ENCODE data around the gene TRPC4AP. TPM values are rescaled to one million over a fixed set of nuclear protein-coding genes. Genes with fewer than 3 reads are reported as not detected.

The TRPC4AP gene
- total RNA-seq, 1 donor from 2014 or later = 53.9 TPM

DNA sequence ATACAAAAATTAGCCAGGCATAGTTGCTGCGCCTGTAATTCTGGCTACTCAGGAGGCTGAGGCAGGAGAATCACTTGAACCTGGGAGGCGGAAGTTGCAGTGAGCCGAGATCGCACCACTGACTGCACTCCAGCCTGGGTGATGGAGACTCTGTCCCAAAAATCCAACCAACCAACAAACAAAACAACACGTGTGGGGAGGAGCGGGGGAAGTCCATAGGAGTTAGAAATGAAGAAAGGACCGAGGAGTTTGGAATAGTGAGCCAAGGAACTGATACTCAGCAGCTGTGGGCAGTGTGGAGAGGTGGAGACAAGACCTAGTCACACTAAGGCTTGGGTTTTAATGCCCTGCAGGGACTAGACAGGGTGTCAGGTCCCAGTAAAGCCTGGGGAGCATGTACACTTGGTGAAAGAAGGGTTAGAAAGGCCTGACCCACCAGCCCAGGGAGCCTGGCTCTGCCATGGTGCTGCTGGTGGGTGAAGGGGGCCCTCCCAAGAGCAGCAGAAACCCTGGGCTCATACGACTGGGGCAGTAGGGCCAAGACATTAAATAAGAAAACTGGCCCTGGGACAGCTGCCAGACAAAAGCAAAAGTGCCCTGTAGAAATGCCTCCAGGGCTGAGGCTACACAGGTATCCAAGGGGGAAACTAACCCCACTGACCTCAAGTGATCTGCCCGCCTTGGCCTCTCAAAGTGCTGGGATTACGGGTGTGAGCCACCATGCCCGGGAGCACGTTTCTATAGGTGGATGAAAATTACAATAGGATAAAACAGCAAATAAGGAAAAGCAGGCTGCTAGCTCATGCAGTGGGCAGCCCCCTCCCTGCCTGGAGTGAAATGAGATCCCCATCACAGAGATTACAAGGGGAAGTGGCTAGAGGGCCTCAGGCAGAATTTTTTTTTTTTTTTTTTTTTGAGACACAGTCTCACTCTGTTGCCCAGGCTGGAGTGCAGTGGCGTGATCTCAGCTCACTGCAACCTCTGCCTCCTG is 78.9 kb downstream of the TRPC4AP start:
- intact Hi-C loops (cut with micrococcal nuclease) = no loop called here
- no peaks in the 10 kb centered on the region for H3K9me3 Mint-ChIP-seq
- peaks cover 15% of the 10 kb centered on the region for H3K4me1 Mint-ChIP-seq (ENCODE audit: low read depth)
- H3K27ac Mint-ChIP-seq = no peak overlapping the region
- no peaks in the 10 kb centered on the region for H3K27me3 Mint-ChIP-seq (ENCODE audit: insufficient read depth)
- H3K36me3 Mint-ChIP-seq (ENCODE audit: low read depth) = peaks cover 43% of the 10 kb centered on the region
- H3K4me3 Mint-ChIP-seq = no peak overlapping the region
- no peak for DNase-seq (ENCODE audit: low spot score)

DNA sequence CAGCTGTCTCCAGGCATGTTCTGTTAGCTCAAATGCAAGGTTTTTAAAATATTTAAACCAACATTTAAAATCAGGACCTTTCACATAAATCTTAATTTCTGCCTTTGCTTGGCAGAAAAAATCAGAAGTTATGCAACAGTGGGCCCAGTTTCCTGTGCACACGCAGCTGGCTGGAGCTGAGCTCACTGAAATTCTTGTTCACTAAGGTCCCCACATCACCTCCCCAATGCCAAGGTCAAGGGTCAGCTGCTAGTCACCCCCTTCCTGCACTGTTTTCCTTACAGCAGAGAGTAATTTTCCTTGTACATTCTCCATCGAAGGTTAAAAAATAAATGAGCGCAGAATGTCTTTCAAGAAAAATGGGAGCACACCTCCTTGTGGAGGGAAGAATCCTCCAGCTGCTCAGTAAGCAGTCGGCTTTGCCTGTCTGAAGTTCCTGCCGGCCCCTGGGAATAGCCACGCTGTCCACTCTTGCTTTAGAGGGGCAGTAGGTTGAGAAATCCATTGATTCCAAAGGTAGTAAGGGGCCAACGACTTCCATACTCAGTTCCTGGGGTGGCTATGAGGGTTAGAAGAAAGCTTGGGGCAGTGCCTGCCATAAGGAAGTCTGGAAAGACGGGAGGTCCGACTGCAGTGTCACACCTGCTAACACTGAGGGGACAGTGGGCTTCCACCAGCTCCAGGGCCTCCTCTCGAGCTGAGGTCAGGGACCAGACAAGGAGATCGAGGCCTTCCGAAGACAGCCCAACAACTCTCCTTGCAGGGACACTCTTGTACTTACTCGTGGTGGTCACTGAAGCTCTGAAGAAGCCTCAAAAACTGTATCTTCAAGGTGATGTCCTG is 80.2 kb downstream of the TRPC4AP start:
- H3K4me1 Mint-ChIP-seq (ENCODE audit: low read depth) = peaks cover 15% of the 10 kb centered on the region
- H3K27ac Mint-ChIP-seq = no peak overlapping the region
- no peaks in the 10 kb centered on the region for H3K27me3 Mint-ChIP-seq (ENCODE audit: insufficient read depth)
- intact Hi-C loops (cut with micrococcal nuclease) = no loop called here
- H3K9me3 Mint-ChIP-seq = no peaks in the 10 kb centered on the region
- peaks cover 52% of the 10 kb centered on the region for H3K36me3 Mint-ChIP-seq (ENCODE audit: low read depth)
- DNase-seq (ENCODE audit: low spot score) = no peak
- no peak overlapping the region for H3K4me3 Mint-ChIP-seq

DNA sequence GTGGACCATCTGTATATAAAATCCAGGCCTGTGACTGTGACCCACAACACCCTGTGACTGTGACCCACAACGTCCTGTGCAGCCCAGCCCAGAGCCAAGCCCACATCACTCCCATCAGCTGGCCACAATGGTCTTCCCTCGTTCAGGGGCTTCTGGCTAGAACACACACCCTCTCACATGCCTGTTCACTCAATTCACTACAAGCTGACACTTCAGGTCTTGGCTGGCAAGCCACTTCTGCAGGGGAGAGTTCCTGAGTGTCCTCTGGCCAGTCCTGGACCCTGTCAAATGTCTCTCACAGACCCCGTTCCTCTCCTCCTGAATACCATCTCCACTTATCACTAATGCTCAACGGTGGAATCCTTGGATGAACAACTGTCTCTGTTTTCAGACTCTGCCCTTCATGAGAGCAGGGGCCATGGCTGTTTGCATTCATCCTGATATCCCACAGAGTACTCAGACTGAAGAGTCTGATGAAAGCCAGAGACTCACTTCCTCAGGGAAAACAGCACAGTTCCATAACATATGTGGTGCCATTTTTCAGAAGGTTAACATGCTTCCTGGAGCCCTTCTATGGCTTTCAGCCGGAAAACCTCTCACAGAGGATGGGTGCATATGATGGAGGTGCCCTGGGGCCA is 80.9 kb downstream of the TRPC4AP start:
- no peaks in the 10 kb centered on the region for H3K27me3 Mint-ChIP-seq (ENCODE audit: insufficient read depth)
- H3K4me1 Mint-ChIP-seq (ENCODE audit: low read depth) = peaks cover 15% of the 10 kb centered on the region
- H3K4me3 Mint-ChIP-seq = no peak overlapping the region
- intact Hi-C loops (cut with micrococcal nuclease) = no loop called here
- H3K36me3 Mint-ChIP-seq (ENCODE audit: low read depth) = peaks cover 50% of the 10 kb centered on the region
- DNase-seq (ENCODE audit: low spot score) = no peak
- H3K27ac Mint-ChIP-seq = no peak overlapping the region
- no peaks in the 10 kb centered on the region for H3K9me3 Mint-ChIP-seq

DNA sequence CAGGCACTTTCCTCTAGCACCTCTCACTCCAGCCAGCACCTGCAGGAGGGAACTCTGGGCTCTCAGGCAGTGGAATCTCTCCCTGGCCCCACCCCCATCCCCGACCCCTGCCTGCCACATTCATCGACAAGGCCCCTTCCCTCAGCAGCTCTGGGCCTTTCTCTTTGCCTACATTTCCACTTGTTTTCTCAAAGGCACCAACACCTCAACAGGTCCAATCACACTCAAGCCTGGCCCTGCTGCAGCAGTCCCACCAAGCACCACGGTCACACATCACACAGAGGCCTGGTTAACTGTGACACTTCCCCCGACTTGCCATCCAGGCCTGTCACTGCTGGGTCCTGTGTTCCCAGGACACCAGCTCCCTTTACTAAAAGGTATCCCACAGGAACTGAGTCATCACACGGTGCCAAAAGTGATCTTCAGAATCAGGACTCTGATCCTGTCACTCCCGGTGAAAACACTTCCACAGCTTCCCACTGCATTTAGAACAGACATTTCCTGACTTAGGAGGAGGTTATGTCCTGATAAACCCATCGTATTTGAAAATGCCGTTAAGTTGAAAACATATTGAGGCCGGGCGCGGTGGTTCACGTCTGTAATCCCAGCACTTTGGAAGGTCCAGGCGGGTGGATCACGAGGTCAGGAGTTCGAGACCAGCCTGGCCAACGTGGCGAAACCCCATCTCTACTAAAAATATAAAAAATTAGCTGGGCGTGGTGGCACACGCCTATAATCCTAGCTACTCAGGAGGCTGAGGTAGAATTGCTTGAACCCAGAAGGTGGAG is 82.0 kb downstream of the TRPC4AP start:
- H3K9me3 Mint-ChIP-seq = no peaks in the 10 kb centered on the region
- H3K27me3 Mint-ChIP-seq (ENCODE audit: insufficient read depth) = no peaks in the 10 kb centered on the region
- peaks cover 48% of the 10 kb centered on the region for H3K36me3 Mint-ChIP-seq (ENCODE audit: low read depth)
- peak overlapping the region; percentile 21 for H3K27ac Mint-ChIP-seq
- H3K4me1 Mint-ChIP-seq (ENCODE audit: low read depth) = peaks cover 15% of the 10 kb centered on the region
- intact Hi-C loops (cut with micrococcal nuclease) = no loop called here
- no peak overlapping the region for H3K4me3 Mint-ChIP-seq
- DNase-seq (ENCODE audit: low spot score) = no peak

DNA sequence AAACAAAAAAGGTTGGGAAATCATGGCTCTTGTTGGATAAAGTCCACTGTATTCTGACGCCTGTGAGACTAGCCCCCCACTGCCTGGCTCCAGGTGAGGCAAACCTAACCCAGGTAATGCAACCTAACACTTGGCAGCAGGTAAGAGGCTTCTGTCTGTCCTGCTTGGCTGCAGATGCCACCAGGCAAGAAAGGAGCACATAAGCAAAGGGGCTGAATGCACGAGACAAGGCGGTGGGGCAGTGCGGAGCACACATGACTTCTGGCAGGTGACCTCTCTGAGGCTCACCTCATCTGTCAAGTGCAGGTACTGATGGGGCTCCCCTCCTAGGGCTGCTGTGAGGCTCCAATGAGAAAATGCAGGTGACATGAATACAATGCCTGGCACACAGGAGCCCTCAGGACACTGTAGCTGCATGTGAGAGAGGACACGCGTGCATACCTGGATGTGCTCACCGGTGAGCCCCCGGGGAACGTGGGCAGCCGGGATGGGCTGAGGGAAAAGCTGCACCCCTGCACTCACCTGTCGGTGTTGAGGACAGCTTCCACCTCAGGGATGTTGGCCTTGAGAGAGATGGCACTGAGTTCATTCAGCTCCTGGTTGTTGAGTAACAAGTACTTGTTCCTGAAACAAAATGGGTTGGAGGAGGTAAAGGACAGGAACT is 82.8 kb downstream of the TRPC4AP start:
- Mint-ChIP-seq H3K27ac (no peak overlapping the region), H3K4me3 (no peak overlapping the region), H3K36me3 (ENCODE audit: low read depth) (peaks cover 45% of the 10 kb centered on the region), H3K27me3 (ENCODE audit: insufficient read depth) (no peaks in the 10 kb centered on the region), H3K9me3 (no peaks in the 10 kb centered on the region), H3K4me1 (ENCODE audit: low read depth) (peaks cover 15% of the 10 kb centered on the region)
- DNase-seq (ENCODE audit: low spot score) = no peak
- intact Hi-C loops (cut with micrococcal nuclease) = no loop called here

DNA sequence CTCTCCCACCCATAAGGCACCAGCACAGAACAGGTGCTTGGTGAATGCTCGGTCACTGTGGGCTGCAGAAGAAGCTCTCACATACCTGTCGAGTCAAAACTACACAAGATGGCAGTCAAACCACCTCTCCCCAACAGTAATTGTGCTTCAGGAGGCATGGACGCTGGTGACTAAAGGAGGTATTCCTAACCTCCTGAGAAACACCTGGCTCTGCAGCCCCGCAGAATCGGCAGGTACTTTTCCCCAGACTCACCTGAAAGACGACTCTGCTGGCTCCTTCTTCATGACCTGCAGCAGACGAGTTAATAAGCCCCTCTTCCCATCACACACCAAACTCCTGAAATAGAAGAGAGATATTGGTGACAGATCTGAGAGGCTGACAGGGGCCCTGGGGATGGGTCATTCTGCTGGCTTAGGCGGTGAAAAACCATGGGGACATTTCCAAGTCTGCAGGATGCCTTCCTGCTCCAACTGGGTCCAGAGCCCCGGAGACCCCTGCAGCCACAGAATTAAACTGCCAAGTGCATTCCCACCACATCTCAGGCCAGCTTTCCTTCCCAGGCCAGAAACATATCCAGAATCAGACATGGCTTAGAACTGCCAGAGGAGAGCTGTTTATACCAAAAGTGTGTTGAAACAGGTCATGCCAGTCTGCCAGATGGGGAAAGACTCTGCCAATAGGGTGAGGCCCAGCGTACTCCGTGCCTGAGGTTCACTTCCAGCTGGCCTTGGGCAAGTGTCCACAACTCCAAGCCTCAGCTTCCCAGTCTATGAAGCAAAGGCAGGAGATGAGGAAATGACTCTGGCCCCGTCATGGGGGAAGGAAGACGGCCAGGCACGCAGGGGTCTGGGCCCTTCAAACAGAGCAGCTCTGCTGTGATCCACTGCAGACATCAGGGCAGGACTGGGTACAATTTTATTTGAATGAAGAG is 83.9 kb downstream of the TRPC4AP start:
- H3K36me3 Mint-ChIP-seq (ENCODE audit: low read depth) = peaks cover 43% of the 10 kb centered on the region
- intact Hi-C loops (cut with micrococcal nuclease) = no loop called here
- peaks cover 15% of the 10 kb centered on the region for H3K4me1 Mint-ChIP-seq (ENCODE audit: low read depth)

DNA sequence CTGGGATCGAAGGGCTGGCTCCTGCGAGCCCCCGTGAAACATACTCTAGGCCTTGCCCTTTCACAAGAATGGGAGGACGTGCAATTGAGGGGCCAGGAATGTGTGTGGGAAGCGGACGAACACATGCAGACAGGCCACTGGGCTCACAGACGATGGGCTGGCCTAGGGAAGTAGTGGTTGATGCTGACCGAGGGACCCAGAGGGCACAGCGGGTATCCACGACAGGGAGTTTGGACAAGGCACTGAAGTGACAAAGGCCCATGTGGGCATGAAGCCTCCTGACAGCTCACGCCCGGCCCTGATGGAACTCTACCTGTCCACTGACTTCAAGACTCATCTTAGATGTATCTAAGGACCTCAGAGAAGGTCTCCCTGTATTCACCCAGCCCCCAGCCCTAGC is 84.7 kb downstream of the TRPC4AP start:
- H3K4me1 Mint-ChIP-seq (ENCODE audit: low read depth) = peaks cover 15% of the 10 kb centered on the region
- intact Hi-C loops (cut with micrococcal nuclease) = no loop called here
- H3K9me3 Mint-ChIP-seq = no peaks in the 10 kb centered on the region
- H3K27me3 Mint-ChIP-seq (ENCODE audit: insufficient read depth) = no peaks in the 10 kb centered on the region
- H3K4me3 Mint-ChIP-seq = no peak overlapping the region
- H3K36me3 Mint-ChIP-seq (ENCODE audit: low read depth) = peaks cover 39% of the 10 kb centered on the region
- H3K27ac Mint-ChIP-seq = no peak overlapping the region
- no peak for DNase-seq (ENCODE audit: low spot score)

More for the DNA sequence above, 83.9 kb downstream of the TRPC4AP start:
- H3K4me3 Mint-ChIP-seq = no peak overlapping the region
- H3K27me3 Mint-ChIP-seq (ENCODE audit: insufficient read depth) = no peaks in the 10 kb centered on the region
- H3K27ac Mint-ChIP-seq = no peak overlapping the region
- no peaks in the 10 kb centered on the region for H3K9me3 Mint-ChIP-seq
- DNase-seq (ENCODE audit: low spot score) = no peak

DNA sequence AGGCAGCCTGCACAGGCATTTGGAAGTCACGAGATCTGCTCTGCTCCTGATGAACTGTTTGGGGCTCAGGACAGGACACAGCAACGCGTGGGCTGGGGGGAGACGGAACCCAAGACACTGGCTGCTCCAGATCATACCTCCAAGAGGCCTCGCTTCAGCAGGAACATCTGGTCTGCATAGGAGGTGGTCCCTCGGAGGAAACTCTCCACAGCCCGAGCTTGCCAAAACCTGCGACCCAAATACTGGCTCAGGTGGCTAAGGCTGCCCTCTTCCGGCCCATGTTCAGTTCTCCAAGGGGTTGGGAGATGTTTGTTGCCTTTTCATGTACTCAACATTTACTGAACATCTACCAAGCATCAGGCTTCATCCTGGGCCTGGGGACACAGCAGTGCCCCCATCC is 85.2 kb downstream of the TRPC4AP start:
- Mint-ChIP-seq H3K36me3 (ENCODE audit: low read depth) (peaks cover 37% of the 10 kb centered on the region), H3K4me1 (ENCODE audit: low read depth) (peaks cover 15% of the 10 kb centered on the region), H3K9me3 (no peaks in the 10 kb centered on the region), H3K27ac (no peak overlapping the region), H3K4me3 (no peak overlapping the region), H3K27me3 (ENCODE audit: insufficient read depth) (no peaks in the 10 kb centered on the region)
- no peak for DNase-seq (ENCODE audit: low spot score)
- intact Hi-C loops (cut with micrococcal nuclease) = no loop called here

DNA sequence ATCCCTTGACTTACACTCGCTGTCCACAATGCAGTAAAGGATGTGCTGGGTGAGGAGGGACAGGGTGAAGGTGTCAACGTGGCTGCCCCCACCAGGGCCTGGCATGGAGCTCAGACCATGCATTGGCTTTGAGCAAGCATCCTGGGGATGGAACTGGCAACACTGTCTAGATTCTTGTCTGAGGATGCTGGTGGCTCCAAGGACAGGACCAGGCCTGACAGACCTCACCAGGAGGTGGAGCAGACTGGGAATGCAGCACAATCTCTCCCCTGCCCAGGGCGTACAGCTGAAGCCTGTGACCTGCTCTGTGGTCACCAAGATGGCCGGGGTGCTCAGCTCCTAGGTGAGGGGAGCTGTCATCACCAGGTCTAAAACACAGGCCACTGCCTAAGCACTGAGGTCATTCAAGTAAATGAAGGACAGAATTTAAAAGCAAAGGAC is 86.1 kb downstream of the TRPC4AP start:
- peaks cover 12% of the 10 kb centered on the region for H3K4me1 Mint-ChIP-seq (ENCODE audit: low read depth)
- no peak for DNase-seq (ENCODE audit: low spot score)

DNA sequence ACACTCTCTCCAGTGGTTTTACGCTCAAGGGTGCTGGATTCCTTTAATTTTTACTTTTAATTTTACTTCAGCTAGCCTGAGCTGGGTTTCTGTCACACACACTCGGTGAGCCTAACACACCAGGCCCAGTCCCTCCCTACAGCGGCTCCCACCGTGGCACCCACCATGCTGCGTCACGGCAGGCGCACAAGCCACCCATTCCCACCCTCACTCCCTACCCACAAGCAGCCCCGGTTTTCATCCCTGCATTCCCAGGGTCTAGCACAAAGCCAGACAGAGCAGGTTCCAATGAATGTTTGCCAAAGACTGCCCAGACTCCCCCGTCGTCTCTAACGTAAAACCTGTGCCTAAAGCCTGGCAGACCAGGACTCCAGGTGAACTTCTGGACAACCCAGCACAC is 86.6 kb downstream of the TRPC4AP start:
- no peak for DNase-seq (ENCODE audit: low spot score)
- Mint-ChIP-seq H3K4me1 (ENCODE audit: low read depth) (peaks cover 8% of the 10 kb centered on the region), H3K36me3 (ENCODE audit: low read depth) (peaks cover 30% of the 10 kb centered on the region), H3K9me3 (no peaks in the 10 kb centered on the region), H3K4me3 (no peak overlapping the region), H3K27me3 (ENCODE audit: insufficient read depth) (no peaks in the 10 kb centered on the region), H3K27ac (no peak overlapping the region)
- intact Hi-C loops (cut with micrococcal nuclease) = no loop called here

More for the DNA sequence above, 86.1 kb downstream of the TRPC4AP start:
- Mint-ChIP-seq H3K4me3 (no peak overlapping the region), H3K27ac (no peak overlapping the region), H3K9me3 (no peaks in the 10 kb centered on the region), H3K36me3 (ENCODE audit: low read depth) (peaks cover 33% of the 10 kb centered on the region), H3K27me3 (ENCODE audit: insufficient read depth) (no peaks in the 10 kb centered on the region)
- intact Hi-C loops (cut with micrococcal nuclease) = no loop called here

DNA sequence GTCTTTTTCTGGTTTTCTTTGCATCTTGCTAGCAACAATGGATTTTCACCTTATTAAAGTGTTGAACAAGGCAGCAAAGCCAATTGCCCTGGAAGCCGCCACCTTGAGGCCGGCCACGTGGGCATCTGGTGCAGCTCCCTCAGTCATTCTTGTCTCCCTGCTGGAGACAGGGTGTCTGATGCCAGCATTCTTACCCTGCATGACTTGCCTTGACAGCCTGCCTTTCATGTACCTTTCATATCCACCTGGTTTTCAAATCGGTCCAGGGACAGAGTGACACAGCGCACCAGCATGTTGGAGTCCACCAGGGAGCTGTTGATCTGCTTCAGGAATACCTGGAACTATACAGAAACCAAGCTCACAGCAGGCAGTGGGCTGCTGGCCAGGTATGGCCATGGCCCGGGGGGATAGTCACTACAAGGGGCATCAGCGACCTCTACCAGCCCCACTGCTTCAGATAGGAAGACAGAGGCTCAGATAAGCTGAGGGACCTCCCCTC is 87.1 kb downstream of the TRPC4AP start:
- intact Hi-C loops (cut with micrococcal nuclease) = no loop called here
- no peaks in the 10 kb centered on the region for H3K9me3 Mint-ChIP-seq
- no peak overlapping the region for H3K27ac Mint-ChIP-seq
- H3K4me3 Mint-ChIP-seq = no peak overlapping the region
- H3K36me3 Mint-ChIP-seq (ENCODE audit: low read depth) = peaks cover 30% of the 10 kb centered on the region
- H3K27me3 Mint-ChIP-seq (ENCODE audit: insufficient read depth) = no peaks in the 10 kb centered on the region
- no peak for DNase-seq (ENCODE audit: low spot score)
- peaks cover 5% of the 10 kb centered on the region for H3K4me1 Mint-ChIP-seq (ENCODE audit: low read depth)
